Lower lobe of right lung (tissue), 2 donors: ENCODE measurements around the gene ADAMTS13. TPM values are rescaled to one million over a fixed set of nuclear protein-coding genes. Genes with fewer than 3 reads are reported as not detected.

Experiments
- ATAC-seq, 2 donors: fragments of 200-7000 bp; cut with Tn5 transposase; one replicate each; pipeline ENCODE4 v1.9.1; 2020 to 2022; ENCODE audit warnings: mild to moderate bottlenecking in 2 of 2, moderate library complexity in 2 of 2
- DNase-seq: peaks from one replicate; pipeline ENCODE4 v3.0.0-alpha.2; 2020
- H3K27ac ChIP-seq: fragments of 200-600 bp; one replicate; pipeline ENCODE4 v1.8.0; 2022
- H3K27me3 ChIP-seq: fragments of 200-600 bp; one replicate; pipeline ENCODE4 v1.8.0; 2022; ENCODE audit warnings: low read depth
- H3K36me3 ChIP-seq: fragments of 200-600 bp; one replicate; pipeline ENCODE4 v1.8.0; 2022; ENCODE audit warnings: mild to moderate bottlenecking
- H3K4me1 ChIP-seq: fragments of 200-600 bp; one replicate; pipeline ENCODE4 v1.8.0; 2022
- H3K4me3 ChIP-seq: fragments of 200-600 bp; one replicate; pipeline ENCODE4 v1.8.0; 2022; ENCODE audit warnings: mild to moderate bottlenecking
- H3K9me3 ChIP-seq: fragments of 200-600 bp; one replicate; pipeline ENCODE4 v1.8.0; 2022
- intact Hi-C: fragments of 100-400 bp; cut with DNase I; formaldehyde crosslinking; loops from one replicate; pipeline ENCODE4 v1.11.0; 2022
- total RNA-seq: library from RNA; stranded (reverse); fragmentation: NEBNext Ultra II Directional; extraction: Animal tissue kit (Norgen Biotek cat#: 25700); gene quantifications from one replicate; pipeline ENCODE4 v1.2.1, GENCODE V29; 2021
- TF ChIP-seq, protein P1 (sequence below): fragments of 200-600 bp; IDR thresholded peaks from one replicate; pipeline ENCODE4 v1.8.0; 2022; ENCODE audit warnings: antibody characterized with exemption, mild to moderate bottlenecking
- donor health status: DM: no; HTN: yes; CAD: no; lungs with severe emphysema.

Gene ADAMTS13
- total RNA-seq, 1 donor from 2014 or later, result 1.9 TPM

- Histone ChIP-seq H3K4me3 (no peak overlapping the region), H3K9me3 (no peaks in the 10 kb centered on the region), H3K27me3 (peaks cover 9% of the 10 kb centered on the region), H3K27ac (no peak overlapping the region), H3K4me1 (no peaks in the 10 kb centered on the region), H3K36me3 (no peaks in the 10 kb centered on the region)
- TF ChIP-seq, protein P1, sequence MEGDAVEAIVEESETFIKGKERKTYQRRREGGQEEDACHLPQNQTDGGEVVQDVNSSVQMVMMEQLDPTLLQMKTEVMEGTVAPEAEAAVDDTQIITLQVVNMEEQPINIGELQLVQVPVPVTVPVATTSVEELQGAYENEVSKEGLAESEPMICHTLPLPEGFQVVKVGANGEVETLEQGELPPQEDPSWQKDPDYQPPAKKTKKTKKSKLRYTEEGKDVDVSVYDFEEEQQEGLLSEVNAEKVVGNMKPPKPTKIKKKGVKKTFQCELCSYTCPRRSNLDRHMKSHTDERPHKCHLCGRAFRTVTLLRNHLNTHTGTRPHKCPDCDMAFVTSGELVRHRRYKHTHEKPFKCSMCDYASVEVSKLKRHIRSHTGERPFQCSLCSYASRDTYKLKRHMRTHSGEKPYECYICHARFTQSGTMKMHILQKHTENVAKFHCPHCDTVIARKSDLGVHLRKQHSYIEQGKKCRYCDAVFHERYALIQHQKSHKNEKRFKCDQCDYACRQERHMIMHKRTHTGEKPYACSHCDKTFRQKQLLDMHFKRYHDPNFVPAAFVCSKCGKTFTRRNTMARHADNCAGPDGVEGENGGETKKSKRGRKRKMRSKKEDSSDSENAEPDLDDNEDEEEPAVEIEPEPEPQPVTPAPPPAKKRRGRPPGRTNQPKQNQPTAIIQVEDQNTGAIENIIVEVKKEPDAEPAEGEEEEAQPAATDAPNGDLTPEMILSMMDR, result no peak
- ATAC-seq (no peak), DNase-seq (no peak)
- intact Hi-C loops, result no loop called here
These were observed 27.4 kb upstream of the ADAMTS13 start for GRCh38 chr9:133394687-133395271.

DNA sequence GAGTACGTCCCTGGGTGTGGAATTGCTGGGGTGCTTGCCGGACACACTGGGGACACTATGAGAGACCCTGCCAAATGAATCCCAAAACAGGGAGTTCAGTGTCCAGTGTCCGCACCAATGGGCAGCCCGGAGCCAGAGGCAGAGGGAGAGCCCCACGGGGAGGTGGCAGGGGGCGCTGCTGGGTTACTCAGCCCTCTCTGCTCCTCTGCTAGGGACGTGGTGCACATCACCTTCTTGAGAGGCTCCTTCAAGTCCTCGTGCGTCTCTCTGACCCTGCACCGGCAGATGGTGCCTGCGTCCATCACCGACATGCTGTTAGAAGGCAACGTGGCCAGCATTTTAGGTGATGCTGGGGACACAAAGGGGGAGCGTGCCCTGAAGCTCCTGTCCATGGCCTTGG, 25.2 kb upstream of the ADAMTS13 start:
- H3K4me1 ChIP-seq, result no peaks in the 10 kb centered on the region
- DNase-seq (no peak), ATAC-seq (no peak)
- intact Hi-C loops, result no loop called here
- no peaks in the 10 kb centered on the region for H3K9me3 ChIP-seq
- no peak overlapping the region for H3K4me3 ChIP-seq
- H3K36me3 ChIP-seq, result no peaks in the 10 kb centered on the region
- H3K27ac ChIP-seq, result no peak overlapping the region
- TF ChIP-seq, protein P1, result peak; percentile 20
- peaks cover 9% of the 10 kb centered on the region for H3K27me3 ChIP-seq

GRCh38 chr9:133397370-133397769, 24.8 kb upstream of the ADAMTS13 start:
- ATAC-seq, result no peak

DNA sequence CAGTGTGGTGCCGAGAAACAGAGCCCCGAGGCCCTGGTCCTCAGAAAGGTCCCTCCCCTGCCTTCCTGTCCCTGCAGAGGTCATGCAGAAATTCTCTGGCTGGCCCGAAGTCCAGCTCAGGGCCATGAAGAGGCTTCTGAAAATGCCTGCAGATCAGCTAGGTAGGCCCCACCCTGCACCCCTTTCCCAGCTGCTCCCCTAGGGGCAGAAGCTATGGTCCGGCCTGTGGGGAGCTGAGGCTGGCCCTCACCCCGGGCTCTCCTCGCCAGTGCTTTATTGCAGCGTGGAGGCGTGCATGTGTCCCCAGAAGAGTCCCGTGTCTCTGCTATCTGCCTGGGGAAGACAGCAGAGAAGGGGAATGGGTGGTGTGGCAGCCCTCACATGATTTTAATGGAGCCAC, 24.3 kb upstream of the ADAMTS13 start:
- ATAC-seq (no peak), DNase-seq (no peak)
- no peaks in the 10 kb centered on the region for H3K4me1 ChIP-seq
- H3K9me3 ChIP-seq, result no peaks in the 10 kb centered on the region
- intact Hi-C loops, result no loop called here
- H3K4me3 ChIP-seq, result no peak overlapping the region
- H3K27ac ChIP-seq, result no peak overlapping the region
- no peaks in the 10 kb centered on the region for H3K36me3 ChIP-seq
- peaks cover 9% of the 10 kb centered on the region for H3K27me3 ChIP-seq
- TF ChIP-seq, protein P1, result no peak

More at GRCh38 chr9:133397370-133397769, 24.8 kb upstream of the ADAMTS13 start:
- intact Hi-C loops, result no loop called here
- Histone ChIP-seq H3K9me3 (no peaks in the 10 kb centered on the region), H3K4me3 (no peak overlapping the region), H3K27me3 (peaks cover 9% of the 10 kb centered on the region), H3K4me1 (no peaks in the 10 kb centered on the region), H3K27ac (no peak overlapping the region), H3K36me3 (no peaks in the 10 kb centered on the region)
- no peak for DNase-seq
- TF ChIP-seq, protein P1, result no peak

- TF ChIP-seq, protein P1, result no peak
- no peaks in the 10 kb centered on the region for H3K9me3 ChIP-seq
- no peaks in the 10 kb centered on the region for H3K4me1 ChIP-seq
- ATAC-seq, result no peak
- DNase-seq, result no peak
- H3K4me3 ChIP-seq, result no peak overlapping the region
- peaks cover 15% of the 10 kb centered on the region for H3K36me3 ChIP-seq
- intact Hi-C loops, result no loop called here
- H3K27me3 ChIP-seq, result peaks cover under 1% of the 10 kb centered on the region
- H3K27ac ChIP-seq, result no peak overlapping the region
These were observed 21.9 kb upstream of the ADAMTS13 start for GRCh38 chr9:133400292-133400691.
